Testis (tissue), 2 donors: ENCODE measurements around the gene FHIT.

Source experiments
- CTCF ChIP-seq, 3 experiments: fragments of 450-650 bp in 2 of 3; fragments of 200-600 bp in 1 of 3; sonication (generic) in 1 of 3; IDR thresholded peaks; one replicate each; pipeline ENCODE4 v1.5.1; 2016 to 2019; ENCODE audit warnings: antibody characterized with exemption in 3 of 3, mild to moderate bottlenecking in 2 of 3, moderate library complexity in 1 of 3
- POLR2A ChIP-seq: fragments of 450-650 bp; IDR thresholded peaks from one replicate; pipeline ENCODE4 v1.6.1; 2017; ENCODE audit warnings: antibody characterized with exemption, mild to moderate bottlenecking, moderate library complexity

- TF ChIP-seq CTCF (IDR thresholded peaks at IDR 0.05) (no peak), POLR2A (no peak)
Measured at GRCh38 chr3:60290122-60290492, 961.1 kb downstream of the FHIT start.
